NCI-H2029 treated with DMSO at 0.1 percent for 48 hours (cell line): Measurements from ENCODE around the gene RAB31.

Experiments
- DNase-seq: peaks from one replicate; lab custom pipeline; 2025; lab: John Stamatoyannopoulos, UW

Gene RAB31

DNA sequence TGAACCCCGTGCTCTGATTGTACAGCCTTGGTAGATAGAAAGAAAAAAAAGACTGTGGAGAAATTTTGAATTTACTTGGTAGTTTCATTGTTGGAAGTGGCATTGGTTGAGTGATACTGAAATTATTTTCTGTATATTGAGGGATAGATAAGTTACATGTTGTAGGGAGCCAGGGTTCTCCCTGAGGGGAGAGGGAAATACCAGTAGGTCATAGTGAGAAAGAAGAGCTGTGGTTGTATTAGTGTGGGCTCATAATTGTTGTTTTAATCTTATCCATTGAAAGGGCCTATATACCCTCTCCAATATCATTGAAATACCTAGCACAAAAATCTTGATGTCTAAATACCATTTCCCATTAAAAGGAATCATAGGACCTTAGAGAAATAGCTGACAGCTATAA, 16.9 kb upstream of the RAB31 start:
- DNase-seq: no peak

DNA sequence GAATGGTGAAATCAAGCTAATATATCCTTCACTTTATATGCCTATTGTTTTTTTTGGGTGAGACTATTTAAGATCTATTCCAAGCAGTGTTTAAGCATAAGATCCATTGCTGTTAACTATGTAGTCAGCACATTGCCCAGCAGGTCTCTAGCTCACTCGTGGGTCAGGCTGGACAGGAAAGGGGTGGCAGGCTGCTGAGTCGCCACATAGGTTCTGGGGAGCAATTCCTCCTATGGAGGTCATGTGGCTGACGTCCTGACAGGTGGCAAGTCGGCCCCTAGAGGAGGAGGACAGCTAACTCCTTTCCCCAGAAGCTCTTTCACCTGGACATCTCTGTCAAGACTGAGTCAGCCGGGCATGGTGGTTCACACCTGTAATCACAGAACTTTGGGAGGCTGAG, 13.9 kb upstream of the RAB31 start:
- DNase-seq: no peak

DNA sequence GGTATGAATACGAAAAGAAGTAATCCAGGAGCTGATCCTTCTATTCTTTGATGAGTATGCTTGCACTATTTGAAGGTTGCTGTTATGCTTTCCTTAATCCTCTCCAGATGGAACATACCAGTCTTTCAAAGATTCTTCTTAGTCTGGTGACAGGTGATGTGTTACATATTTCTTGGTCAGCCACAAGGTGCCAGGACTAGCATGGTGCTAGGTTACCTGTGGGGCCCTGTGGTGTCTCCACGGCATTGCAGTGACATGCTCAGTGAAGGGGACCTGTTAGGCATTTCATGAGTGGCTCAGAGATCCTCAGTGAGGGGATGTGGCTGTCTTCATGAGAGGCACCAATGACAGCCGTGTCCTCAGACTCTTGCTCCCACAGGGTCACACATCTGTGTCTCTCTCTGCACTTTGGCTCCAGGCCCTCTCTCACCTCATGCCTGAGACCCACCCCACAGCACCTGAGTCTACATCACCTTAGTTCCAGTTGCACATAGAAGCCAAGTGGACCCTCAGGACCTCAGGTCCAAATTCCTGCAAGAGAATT, 13.1 kb upstream of the RAB31 start:
- no peak for DNase-seq

DNA sequence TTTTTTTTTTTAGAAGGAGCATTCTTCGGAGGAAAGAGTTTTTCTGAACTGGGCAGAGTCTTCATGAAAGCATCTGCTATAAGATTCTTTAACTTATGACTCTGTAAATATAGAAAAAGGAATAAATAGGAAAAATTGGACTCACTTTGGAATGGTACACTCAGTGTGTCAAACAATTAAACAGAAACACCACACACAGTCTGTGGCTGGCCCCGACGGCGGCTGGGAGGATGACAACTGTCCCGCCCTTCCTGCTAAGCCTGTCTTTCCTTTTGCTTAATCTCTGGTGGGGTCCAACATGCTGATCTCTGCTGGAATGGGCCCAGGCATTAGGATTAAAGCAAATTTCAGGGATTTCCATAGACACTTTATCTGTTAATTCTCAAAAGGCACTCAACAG, 12.5 kb upstream of the RAB31 start:
- DNase-seq: no peak

DNA sequence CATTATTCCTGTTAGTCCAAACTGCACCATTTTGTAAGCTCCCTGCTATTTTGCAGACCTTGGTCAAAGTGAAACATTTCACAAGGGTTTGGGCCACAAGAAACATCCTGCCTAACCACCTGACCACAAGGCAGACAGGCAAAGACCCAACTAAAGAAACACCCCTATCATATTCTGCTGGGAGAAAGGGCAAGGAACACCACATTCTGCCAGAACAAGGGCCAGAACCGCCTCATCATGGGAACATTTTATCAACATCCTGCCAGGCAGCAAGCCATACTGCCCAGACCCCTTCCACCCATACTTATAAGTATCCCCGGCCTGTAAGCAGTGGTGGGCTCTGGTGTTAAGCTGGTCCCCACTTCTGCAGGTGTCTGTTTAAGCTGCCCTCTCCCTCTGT, 12.0 kb upstream of the RAB31 start:
- no peak for DNase-seq

DNA sequence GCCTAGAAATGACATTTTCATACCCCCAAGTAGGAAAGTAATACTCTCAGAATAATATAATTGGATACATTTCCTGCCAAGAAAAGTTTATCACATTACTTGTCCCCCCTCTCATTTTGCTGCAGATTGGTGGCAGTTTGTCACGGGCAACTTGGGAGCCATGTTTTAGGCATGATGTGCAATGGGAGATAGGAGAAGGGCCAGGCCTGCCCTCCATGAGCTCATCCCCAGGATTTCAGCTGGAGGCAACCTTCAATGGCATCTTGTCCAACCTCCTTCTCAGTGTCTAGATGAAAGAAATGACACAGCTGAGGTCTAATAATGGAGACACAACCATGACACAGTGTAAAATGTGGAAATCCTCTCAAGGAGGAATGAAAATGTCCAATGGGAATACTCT, 11.4 kb upstream of the RAB31 start:
- DNase-seq: no peak

DNA sequence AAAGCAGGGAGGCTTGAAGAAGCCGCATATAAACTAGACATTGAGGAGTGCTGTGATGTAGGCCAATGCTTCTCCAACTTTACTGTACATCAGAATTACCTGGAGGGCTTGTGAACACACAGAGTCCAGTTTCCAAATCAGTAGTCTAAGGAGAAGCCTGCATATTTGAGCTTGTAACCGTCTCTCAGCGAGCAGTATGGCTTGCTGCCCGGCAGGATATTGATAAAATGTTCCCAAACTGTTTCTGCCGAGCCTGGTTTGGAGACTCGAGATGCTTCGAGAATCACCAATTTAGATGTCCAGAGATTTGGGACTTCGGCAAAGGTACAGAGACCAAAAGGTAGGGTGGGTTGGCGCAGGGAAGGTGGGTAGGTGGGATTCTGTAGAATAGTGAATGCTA, 11.0 kb upstream of the RAB31 start:
- DNase-seq: no peak

DNA sequence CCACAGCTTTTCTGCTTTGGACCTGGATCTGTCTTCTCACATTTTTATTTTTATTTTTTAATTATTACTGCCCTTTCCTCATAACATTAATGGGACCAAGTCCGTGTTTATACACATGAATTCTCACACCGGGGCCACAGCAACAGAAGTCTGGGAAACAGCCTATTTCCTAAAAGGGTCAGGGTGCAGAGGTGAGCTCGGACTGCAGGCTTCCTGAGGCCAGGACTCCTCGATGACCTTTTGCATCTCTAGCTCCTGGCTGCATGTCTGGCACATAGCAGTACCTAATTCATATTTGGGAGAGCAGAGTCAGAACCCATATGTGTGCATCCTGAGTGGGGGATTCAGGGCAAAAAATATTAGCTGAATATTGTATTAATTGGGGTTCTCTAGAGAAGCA, 9.6 kb upstream of the RAB31 start:
- DNase-seq: no peak

DNA sequence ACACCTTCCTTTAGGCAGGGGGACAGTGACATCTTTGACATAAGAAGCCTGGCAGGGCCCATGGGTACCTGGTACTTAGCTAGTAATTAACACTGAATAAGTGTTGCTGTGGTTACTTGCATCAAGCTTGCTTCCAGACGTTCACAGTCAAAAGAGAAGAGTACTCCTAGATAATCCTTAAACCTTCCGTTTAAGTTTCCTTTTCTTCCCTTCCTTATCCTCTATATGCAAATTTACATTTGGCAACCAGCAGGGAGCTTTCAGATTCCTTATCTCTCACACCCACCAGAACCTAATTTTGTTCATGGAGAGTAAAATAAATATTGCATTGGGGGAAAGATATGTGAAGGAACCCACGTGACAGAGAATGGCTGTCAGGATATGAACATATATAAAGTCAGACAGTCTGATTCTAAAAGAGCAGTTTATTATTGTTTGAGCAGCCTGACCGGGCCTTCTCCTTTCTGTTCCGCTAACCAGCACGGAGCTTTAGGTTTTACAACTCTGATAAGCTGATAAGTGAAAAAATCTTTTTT, 7.8 kb upstream of the RAB31 start:
- DNase-seq: no peak

DNA sequence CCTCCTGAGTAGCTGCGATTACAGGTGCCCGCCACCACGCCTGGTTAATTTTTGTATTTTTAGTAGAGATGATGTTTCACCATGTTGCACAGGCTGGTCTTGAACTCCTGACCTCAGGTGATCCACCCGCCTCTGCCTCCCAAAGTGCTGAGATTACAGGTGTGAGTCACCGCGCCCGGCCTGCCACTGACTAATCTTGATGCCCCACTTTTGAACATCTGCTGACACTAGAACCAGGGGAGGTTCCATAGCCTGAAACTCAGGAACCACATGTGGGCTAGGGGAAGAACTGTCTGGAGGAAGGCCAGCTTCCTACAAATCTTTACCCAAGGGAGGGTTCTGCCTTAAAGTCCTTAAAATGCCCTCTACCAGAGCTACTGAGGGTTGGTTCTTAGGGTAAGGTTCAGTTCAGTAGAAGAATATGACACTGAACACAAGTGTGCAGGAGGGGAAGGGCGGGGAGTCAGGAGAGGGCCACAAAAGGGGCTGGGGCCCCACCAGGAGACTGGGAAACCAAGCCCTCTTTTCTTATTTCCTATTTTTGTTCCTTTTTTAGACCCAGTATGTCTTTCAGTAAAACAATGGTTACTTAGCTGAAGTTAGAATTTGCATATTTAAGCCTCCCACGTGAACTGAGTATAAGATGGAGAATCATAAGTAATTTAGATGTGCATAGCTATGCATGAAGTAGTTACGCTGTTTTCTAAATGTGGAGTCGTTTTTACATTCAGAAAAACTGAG, 6.3 kb upstream of the RAB31 start:
- DNase-seq: no peak

DNA sequence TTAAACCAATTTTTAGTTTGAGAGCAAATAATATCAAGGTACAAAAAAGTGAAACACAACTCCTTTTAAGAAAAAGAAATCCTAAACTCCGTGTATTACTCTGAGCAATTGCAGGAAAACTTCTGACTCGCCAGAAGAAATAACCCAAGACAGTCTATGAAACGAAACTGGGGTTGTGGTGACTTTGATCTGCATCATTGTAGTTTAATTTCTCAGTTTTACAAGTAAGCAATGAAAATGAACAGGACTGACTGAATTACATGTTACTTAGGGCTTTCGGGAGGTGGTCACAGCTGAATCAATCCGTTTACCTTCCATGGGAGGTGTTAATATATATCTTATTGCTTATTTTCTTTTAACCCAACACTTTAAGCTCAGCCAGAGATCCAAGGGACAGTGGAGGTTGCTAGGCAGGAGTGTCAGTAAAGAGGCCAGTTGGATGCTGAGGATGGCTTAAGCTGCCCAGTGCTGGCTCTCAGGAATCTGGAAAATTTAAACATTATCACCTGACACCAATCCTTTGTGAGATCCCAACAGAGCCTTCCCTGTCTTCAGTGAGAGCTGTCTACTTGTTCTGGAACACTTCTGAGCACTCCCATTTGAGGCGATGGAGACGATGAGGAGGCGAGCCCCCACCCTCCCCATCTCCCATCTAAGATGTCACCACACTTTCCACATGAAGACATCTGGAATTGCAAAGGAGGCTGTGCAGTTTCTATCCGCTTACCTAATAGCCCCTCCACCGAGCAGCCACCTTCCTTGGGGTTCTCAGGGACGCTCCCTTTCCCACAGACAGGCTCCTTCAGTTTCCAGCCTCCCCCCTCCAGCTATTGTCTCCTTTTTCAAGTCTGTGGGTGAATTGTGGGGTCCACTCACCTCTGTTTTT, 3.6 kb upstream of the RAB31 start:
- DNase-seq: no peak

DNA sequence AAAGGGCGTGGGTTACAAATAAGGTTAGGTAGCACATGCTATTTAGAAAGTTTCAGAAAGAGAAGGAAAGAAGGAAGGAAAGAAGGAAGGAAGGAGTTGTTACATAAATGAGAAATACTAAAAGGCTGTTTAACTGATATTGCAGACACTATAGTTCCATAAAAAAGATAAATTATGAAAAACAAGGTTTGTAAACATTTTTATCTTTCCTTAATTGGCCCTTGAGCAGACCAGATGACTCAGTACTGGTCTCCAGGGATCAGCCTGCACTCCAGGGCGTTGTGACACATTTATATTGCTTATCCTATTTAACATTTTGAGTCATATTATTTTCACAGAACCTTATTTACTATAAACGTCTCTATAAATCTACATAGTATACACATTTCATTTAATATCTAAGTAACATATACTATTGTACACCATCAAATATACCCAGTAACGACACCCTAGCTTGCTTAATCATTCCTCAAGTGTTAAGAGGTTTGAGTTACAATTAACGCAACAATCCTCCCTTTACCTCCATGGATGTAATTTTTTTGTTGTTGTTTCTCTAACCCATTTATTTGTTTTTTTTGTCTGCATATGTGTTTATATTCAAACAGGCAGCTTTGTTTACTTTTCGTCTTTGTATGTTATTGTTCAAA, 2.8 kb upstream of the RAB31 start:
- DNase-seq: no peak

DNA sequence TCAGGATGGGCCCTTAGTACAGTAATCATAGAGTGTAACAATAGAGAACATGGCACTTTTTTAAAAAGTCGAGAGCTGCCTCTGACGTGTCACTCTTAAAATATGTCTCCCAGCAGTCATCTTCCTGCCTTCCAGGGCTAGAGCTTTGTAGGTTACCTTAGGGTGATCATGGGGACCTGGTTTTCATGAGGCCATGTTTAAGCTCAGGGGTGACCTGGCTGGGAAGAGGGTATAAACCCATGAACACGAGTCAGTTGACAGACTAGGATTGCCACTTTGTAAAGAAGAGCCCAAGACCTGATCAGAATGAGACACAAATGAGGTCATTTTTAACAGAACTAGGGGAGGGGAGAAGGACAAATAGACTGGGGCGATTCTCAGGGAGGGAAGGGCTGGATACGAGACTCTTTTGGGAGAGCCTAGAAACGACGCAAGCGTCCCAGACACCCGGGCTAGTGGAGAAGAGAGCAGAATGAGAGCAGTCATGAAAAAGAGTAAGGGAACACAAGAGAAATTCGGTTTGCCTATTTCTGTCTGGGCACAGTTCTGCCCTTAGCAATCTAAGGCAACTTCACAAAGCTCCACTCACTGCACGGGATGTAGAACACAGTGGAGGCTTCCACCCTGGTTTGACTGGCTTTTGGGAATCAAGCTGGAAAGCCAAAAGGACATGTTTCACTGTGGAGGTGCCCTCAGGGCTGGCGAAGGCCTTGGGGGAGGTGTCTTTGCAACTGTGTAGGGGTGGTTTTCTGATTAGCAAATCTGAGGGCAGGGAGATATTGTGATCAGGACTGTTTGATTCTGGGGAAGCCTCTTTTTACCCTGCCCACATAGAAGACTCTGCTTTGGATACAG, 1.8 kb upstream of the RAB31 start:
- no peak for DNase-seq

DNA sequence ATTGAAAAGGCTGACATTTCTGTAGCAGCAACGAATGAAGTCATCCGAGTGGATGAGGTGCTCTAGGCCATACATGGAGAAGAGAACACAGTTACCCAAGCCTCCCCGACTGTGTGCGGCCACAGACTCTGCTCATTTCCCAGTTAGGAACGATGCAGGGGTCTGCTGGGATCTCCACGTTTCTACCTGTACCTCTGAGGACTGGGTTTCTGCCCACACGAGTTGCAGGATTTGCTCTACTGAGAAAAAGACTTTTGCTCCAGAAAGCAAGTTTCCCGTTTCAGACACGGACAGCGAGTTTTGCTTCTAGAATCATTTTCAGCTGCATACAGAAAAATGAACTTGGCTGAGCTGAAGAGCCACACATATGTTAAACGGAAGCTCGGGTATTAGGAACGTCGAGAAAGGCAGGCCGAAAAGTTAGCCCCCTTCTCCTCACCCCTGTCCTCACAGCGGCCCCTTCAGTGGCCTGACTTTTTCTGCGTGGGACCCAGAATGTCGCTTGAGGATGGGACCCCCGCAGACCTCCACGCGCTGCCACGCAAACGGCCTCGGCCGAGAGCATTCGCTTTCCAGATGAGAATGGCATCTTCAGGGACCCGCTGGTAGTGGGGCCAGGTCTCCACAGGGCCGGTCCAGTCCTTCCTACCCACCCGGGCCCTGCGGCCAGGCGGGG, 582 bp upstream of the RAB31 start:
- DNase-seq: no peak

DNA sequence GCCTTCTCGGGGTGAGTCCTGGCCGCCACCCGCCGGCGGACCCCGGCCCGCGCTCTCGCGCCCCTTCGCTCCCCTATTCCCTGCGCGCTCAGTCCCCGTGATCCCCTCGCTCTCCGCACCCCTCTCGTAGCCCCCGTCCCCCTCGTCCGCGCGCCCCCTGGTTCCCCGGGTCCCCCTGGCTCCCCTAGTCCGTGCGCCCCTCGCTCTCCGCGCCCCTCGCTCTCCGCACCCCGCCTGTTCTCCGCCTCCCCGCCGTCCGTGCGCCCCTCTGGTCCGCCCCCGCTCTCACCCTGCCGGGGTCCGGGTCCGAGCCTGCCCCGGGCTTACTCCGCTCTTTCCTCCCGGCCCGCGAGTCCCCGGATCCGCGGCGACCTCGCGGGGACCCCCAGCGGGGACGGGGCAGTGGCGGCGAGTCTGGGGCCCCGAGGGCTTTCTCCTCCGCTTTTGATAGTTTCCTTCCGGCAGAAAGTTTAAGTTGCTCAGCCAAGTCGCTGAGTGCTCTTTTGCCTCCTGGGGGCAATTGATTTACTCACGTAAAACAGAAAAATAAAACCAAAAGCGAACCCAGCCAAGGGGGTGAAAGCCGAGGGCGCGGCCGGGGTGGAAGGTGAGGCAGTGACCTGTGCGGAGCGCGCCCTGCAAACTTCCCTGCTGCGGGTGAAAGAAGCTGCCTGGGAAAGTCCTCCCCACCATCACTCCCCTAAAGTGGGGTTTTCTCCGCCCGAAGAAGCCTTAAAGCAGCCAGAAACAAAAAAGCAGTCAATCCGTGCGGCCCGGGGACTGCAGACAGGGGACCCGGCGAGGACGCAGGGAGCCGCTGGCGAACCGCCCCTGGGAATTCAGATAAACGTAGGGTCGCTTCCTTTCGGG, 568 bp downstream of the RAB31 start:
- no peak for DNase-seq

DNA sequence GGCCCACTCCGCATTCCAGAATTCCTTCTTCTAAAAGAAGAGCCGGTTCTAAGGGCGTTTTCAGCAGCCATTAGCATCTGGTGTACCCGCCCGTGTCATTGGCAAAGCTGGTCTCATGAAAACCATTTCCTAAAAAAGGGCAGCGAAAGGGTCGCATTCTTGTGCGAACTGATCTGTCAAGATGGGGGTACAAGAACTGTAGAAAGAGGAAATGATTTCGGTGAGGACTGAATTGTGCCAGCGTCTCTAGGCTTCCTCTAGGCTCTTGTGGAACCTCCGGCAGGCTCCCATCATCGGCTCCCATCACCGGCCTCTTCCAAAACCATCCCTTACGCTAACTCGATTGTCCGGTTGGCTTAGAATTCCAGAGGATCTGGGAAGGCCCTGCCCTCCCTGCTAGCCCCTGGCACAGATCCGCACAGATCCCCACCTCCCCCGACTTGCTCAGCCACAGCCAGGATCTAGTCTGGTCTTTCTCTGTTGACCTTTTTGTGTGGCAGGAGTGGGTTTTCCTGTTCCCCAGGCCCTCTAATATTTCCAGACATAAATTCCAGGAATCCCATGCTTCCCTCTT, 1.3 kb downstream of the RAB31 start:
- no peak for DNase-seq

DNA sequence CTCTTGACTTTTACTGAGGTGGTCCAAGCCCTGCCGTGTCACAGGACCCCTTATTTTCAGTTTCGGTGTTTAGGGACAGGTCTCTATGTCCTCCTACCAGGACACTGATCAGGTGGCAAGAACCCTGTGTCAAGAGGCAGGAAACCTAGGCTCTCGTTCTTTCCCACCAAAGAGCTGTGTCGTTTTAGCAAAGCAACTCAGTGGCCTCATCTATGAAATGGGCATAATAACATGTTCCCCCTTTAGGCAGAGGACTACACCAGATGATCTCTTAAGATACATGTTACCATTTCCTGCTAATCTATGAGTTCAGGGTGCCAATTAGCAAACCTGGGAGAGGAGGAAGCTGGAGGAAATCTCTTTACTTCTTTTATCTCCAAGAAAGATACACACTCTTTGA, 1.9 kb downstream of the RAB31 start:
- no peak for DNase-seq

DNA sequence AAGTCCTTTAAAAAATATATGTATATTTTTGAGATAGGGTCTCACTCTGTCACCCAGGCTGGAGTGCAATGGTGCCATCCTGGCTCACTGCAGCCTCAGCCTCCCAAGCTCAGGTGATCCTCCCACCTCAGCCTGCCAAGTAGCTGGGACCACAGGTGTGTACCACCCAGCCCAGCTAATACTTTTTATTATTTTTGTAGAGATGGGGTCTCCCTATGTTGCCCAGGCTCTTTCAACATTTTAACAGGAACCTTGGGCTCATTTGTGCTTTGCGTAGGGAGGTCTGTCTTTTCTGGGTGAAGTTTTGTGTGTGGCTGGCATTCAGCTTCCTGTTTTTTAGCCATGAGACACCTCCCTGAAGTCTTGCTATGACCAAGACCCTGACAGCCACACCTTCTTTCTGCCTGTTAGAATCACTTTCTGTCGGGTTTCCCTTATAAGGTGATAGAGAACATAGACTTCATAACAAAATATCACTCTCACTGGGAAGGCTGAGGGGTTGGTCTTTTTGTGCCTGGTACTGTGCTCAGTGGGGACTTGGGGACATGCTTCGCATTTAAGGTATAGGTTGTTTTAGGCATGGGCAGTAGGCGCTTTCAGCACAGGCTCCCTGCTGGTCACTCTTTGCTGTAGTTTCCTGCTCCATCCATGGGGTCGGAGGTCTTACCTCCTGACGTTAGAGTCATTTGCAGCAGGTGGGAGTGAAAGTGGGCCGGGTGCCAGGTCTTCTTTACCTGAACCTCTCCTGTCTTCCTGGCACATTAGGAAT, 3.4 kb downstream of the RAB31 start:
- DNase-seq: no peak

DNA sequence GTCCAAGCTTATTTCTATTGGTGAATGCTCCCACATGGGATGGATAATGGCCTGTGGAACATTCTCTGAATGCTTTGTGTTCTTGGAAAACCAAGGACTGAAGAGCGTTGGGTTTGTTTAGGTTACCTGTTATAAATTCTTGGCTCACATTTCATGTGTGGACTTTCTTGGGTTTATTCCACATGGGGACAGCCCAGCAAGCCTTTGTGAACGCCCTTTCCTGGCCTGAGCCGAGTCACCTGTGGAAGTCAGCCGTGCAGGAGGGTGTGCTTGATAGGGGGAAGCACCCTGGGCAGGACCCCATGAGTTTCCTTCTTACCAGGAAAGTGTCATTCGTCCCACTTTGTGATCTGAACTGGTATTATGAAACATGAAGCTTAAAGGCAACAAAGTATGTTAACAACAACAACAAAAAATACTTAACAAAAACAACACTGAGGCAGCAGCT, 4.1 kb downstream of the RAB31 start:
- no peak for DNase-seq
